Suppressor macrophage treated with lipopolysaccharide for 4 hours (primary cell): Measurements from ENCODE around the gene DYNC1I1.

Experiments used
- DNase-seq: peaks from one replicate; pipeline ENCODE4 v3.0.0-alpha.2; 2020

The DYNC1I1 gene

GRCh38 chr7:96033009-96033598, 260.8 kb downstream of the DYNC1I1 start:
- DNase-seq, result no peak

GRCh38 chr7:96034940-96035727, 262.8 kb downstream of the DYNC1I1 start:
- DNase-seq, result no peak

- no peak for DNase-seq
Measured at GRCh38 chr7:96040250-96040772, 268.0 kb downstream of the DYNC1I1 start.

GRCh38 chr7:96041171-96041570, 268.8 kb downstream of the DYNC1I1 start:
- no peak for DNase-seq

DNA sequence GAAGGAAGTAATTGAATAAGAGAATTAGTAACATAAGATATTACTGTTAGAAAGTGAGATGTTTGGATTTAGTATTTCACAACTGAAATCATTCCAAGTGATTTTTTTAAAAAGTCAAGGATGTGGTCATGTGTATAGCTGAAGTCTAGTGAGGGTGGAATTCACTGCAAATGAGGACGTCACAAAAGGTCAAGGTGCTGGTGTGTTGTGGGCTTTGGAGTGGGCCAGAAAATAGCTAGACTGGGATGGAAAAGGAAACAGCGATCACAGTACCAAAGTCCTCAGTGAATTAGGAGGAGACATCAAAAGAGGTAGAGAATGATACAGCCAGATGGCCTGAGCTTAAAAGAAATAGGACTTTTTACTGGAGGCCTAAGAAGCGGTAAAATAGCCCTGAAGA, 272.8 kb downstream of the DYNC1I1 start:
- no peak for DNase-seq

GRCh38 chr7:96045919-96046318, 273.6 kb downstream of the DYNC1I1 start:
- DNase-seq, result no peak

DNA sequence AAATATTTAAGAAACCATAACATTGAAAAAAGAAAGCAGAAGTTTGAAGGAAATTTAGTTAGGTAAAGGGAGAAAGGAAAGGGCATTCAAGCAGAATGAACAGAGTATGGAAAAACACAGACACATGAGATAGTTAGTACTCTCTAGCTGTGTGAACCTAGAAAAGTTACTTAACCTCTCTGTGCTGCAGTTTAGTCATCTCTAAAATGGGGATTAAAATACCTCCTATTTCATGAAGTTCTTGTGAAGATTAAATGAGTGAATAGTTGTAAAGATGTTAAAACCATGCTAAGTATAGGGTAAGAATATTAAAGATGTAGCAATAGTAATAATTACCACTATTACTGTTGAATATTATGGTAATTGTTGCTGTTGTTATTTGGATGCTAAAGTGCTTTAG, 279.9 kb downstream of the DYNC1I1 start:
- no peak for DNase-seq

DNA sequence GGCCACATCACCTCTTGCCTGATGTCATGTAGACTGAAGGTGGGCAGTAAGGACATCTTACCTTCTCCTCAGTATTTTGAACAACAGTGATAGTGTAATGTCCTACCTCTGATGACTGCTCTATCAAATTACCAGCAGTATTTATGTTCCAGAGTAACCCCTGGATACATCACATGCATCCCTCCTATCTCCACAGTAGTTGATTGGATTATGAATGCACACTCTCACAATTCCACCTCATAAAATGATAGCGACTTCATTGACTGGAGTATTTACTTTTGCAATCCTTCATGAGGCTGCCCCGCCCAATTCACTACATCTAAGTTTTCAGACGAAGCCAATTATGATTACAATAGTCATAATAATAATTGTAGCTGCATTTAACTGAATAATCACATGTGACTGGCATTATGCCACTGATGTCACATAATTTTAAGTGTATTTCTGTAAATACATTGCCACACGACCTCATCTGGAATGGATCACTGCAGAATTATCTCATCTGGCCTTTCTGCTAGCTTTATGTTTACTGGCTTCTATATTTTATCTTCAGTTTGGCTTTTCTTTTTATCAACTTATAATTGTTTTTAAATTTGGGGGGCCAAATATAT, 280.6 kb downstream of the DYNC1I1 start:
- no peak for DNase-seq

DNA sequence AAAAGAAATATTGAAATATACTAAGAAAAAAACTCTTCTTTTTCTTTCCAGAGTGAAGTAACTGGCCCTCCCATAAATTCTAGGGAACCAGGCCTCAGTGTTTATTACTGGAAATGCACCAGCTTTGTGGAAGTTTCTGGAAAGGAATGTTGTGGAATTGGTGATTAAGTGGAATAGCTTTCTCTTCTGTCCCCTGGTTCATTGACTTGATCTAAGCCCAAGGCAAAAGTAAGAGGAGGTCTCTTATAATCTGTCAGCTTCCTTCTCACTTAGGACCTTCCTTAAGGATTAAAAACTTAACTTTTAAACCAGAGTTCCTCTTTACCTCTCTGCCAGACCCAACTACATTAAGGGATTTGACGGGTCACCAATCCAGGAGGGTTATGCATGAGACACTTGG, 283.4 kb downstream of the DYNC1I1 start:
- no peak for DNase-seq

DNA sequence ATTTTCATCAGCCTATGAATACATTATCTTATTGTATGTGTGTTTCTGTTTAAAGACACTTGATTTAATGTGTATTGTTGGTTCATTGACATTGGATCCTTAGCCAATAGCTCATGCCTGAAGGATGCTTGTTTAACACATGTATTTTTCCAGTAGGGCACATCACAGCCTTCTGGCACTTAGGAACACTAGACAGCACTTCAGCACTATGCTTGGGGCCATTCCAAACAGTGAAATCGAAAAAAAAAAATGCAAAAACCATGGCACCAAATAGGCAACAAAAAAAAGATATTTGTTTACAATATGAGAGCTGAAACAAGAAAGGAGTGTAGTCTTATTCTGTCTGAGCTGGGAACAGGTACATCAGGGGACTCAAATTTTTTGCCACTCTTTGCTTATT, 286.7 kb downstream of the DYNC1I1 start:
- DNase-seq, result no peak

GRCh38 chr7:96061009-96061408, 288.7 kb downstream of the DYNC1I1 start:
- DNase-seq, result no peak

DNA sequence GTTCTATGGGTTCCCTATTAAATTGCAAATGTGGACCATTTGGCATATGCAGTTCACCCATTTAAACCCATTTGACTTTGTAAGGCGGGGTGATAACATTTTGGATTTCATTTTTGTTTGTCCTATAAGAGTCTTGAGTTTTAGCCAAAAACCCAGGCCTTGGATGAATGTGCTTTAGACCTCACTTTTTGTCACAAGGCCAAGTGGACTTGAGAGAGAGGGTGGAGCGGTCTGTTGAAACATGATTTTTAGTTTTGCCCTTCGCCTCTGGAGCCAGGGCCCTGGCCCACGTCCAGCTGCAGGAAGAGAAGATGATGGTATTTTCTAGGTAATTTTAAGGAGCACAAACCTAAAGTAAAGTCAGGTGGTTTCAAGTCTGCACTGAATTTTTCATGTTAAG, 289.5 kb downstream of the DYNC1I1 start:
- no peak for DNase-seq

DNA sequence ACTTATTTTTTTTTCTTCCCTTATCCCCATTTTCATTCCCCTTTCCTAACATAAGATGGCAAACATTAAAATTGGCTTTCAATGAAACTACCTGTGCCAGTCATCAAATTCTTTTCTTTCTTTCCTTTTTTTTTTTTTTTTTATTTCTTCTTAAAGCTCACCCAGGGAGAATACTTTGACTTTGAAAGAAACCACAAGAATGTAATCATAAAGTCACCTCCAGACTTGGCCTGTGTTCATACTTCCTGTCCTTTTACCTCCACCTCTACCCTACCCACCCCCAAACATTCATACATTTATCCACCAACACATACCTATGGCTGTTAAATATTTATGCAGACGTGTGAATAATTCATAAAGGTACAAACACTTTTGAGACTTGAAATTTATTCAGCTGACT, 295.0 kb downstream of the DYNC1I1 start:
- no peak for DNase-seq

DNA sequence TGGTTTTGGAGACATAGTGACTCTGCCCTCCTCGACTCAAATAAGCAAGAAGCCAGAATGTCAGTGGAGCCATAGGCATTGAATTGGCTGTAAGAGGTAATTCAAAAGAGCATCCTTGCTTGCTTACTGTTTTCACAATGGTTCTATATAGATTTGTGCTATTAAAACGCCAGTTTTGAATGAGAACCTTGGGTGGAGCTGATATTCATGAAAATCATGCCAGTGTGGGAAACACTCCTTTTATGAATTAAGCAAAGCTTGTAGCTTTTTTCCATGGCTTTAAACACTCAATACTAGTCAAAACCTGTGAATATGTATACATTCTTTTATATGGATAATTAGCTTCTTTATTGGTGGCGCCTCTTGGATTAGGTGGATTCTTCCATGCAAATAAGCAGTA, 297.0 kb downstream of the DYNC1I1 start:
- no peak for DNase-seq

DNA sequence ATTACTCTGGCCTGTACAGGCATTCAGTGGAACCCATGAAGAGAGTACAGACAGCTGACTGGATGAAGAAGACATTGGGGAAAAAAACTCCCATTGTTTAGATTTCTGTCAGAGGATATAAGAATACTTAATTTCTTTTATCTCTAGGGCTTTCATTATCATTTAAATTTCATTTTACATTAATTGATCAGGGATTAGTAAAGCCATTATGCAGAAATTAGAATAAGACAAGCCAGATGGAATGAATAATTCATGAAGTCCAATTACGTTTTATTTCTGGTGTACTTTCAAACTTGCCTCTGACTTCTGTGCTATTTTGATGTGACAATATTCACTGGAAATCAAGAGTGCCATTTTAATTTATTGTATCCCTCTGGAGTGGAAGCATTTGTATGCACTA, 302.5 kb downstream of the DYNC1I1 start:
- DNase-seq, result no peak

- DNase-seq, result peak; percentile 45
Measured at GRCh38 chr7:96075510-96076349, 303.4 kb downstream of the DYNC1I1 start.

GRCh38 chr7:96076350-96076707, 304.0 kb downstream of the DYNC1I1 start:
- no peak for DNase-seq

GRCh38 chr7:96080027-96080426, 307.7 kb downstream of the DYNC1I1 start:
- DNase-seq, result no peak

DNA sequence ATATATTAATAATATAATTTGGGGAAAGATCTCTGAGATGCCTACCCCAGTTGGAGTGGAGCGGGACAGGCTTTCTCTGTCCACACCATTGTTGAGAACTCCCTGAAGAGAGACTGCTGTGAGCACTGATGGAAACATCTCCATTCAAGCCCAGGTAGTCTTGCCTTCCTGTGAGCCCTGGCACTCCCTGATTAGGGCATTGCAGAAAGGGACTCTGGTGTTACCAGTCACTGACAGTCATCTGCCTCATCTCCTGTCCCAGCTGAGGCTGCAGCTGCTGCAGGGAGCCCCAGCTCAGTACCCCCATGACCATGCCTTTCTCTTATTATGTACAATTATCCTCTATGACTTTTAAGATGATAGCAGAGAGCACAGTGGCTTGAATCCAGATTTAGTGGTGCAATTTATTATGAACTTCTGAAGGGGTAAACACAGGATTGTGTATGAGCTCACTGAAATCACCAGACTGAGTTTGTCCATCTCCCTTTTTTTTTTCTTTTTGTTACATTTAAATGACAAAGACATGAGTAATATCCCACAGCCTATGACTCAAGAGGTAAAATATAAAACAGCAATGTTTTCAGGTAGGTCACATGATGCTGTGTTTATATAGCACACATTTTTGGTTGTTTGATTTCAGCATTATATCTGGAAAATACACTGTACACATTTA, 312.7 kb downstream of the DYNC1I1 start:
- no peak for DNase-seq

GRCh38 chr7:96085953-96086352, 313.6 kb downstream of the DYNC1I1 start:
- no peak for DNase-seq

GRCh38 chr7:96088579-96088978, 316.2 kb downstream of the DYNC1I1 start:
- no peak for DNase-seq

- DNase-seq, result no peak
Measured at GRCh38 chr7:96089511-96089910, 317.2 kb downstream of the DYNC1I1 start.

- DNase-seq, result no peak
Measured at GRCh38 chr7:96090756-96091155, 318.4 kb downstream of the DYNC1I1 start.
